HTR-8/SVneo (cell line): ENCODE measurements around the gene KRT16.
"Not testable (repeated sequence)": the region's sequence is repeated elsewhere in the genome, so short reads cannot be mapped to it uniquely, and the experiment has no call there.

Source experiments
- DNase-seq: peaks from one replicate; pipeline ENCODE4 v3.0.0; 2011; ENCODE audit warnings: low spot score, mixed read lengths; ENCODE audit not compliant: insufficient read length
- FAIRE-seq: peaks from 2 replicates; lab custom pipeline; 2011; peaks lifted over from hg19 to GRCh38; lab: Jason Lieb, UNC

KRT16 gene

DNA sequence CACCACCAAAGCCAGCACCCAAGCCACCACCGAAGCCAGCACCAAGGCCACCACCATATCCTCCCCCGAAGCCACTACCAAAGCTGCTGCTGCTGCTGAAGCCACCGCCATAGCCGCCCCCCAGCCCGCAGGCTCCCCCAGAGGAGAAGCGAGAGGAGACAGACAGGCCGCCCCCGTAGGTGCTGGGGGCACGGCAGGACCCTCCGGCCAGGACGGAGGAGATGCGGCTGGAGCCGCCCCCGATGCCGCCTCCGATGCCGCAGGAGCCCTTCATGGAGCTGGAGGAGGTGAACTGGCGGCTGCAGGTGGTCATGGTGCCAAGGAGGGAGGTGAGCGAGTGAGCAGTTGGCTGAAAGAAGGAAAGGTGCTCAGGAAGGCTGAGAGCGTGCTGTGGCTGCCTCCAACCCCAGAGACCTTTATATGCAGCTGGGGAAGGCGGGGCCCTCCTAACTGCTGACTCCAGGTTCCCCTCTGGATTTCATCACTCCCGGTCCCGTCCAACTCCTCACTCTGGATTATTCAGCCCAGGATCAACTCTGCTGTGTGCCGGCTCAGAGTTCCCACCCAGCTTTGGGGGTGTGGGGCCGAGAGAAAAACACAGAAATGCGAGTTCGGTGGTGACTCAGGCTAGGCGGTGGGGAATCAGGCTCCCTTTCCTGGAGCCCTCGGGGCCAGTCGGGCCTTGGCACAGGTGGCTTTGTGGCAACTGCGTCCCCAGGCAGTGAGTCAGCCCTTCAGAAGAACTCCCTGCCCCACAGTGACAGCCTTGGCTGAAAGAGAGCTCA, at the start of gene KRT16:
KRT16 (minus strand) TSS at position 392 of the 785 bp plus-strand sequence; CDS start at position 313, 79 bp downstream.
- DNase-seq = peak; percentile 67
- not testable (repeated sequence) for FAIRE-seq

DNA sequence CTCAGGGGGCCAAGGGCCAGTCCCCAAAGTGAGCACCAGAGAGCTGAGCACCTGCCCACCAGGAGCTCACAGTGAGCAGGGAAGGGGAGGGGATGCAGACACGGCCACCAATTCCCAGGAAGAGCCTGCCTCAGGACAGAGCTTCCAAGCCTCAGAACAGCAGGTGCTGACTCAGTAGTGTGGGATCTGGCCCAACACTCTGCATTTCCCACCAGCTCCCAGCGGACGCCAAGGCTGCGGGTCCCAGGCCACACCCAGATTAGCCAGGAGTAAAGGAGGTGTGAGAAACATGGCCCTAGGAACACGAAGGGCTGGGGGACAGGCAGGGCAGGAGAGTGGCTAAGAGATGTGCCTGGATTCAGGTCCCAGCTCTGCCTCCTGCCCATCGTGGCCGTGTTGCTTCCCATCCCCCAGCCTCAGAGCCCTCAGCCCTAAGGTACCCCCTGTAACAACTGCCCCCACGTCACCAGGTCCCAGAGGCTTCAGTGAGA, 47.7 kb upstream of the KRT16 start:
- FAIRE-seq = peak; percentile 31
- no peak for DNase-seq

- FAIRE-seq (no peak), DNase-seq (no peak)
These were observed 47.1 kb upstream of the KRT16 start for GRCh38 chr17:41659427-41660212.

- DNase-seq = no peak
- FAIRE-seq = no peak
These were observed 46.3 kb upstream of the KRT16 start for GRCh38 chr17:41658846-41659245.

DNA sequence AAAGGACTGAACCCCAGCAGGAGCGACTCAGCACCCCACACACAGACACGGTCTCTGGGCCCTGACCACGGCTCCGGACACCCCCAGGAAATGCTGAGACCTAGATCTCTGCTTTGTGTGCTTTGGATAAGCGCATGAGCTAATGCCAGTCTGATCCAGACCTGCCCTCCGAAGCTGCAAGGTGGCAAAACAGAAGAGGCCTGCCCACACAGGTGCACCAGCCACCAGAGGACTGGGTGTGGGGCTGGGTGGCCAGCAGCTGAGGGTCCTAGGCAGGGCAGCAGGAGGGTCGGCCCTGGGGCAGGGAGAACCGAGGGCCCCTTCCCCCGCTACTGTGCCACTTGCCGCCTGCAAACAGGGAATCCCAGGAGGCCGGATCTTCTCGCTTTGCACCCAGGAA, 45.4 kb upstream of the KRT16 start:
- FAIRE-seq = no peak
- DNase-seq = no peak

DNA sequence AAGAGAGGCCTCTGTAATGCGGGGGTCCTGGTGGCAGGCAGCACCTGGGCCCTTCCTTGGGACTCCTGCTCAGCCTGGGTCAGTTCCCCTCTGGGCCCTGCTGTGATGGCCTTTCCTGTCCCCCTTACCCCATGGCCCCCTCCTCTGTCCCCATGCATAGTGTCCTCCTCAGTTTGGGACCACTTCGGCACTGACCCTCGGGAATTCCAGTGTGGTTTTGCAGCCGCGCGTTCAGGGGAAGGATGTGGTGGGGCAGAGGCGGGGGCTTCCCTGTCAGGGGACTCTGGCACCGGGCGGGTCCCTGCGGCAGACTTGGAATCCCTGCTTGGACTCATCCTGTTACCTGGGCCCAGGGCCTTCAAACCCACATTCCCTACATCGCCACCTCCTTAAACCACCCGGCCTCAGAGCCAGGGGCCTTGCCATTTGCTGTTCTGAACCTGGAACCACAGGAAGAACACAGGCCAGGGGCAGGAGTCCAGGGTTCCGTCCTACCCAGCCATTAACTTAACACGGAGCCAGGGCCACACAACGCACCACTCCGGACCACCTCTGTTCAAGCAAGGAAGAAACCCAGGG, 44.7 kb upstream of the KRT16 start:
- DNase-seq (no peak), FAIRE-seq (no peak)

DNA sequence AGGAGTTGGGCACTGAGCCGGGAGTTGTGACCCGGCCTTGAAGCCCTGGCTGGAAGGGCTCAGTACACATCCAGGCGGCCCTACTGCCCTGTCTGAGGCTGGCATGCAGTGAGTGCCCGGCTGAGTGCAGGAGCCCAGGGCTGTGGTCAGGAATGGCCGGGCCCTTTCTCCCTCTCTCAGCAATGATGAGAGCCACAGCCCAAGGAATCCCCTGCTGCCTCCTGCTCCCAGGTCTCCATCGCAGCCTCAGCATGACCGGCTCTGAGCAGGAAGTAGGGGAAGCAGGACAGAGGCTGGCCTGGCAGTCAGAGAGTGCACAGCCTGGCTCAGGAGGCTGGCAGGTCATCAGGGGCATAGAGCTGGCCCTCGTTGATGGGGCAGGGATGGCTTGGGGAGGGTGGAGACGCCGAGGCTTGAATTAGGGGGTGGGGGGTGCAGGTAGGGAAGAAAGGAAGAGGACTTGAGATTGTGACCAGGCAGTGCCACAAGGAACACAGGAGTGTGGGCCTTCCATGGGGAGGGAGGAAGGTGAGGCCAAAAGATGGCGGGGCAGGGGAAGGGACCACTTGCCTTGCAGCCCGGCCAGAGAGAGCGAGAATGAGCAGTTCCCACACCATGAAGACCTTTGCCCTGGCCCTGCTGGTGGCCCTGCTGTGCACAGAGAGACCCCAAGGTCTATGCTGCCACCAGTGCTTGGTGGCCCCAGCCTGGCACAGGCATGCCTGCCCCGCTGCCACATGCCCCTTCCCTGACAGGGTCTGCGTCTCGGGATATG, 43.9 kb upstream of the KRT16 start:
- DNase-seq (no peak), FAIRE-seq (no peak)

DNA sequence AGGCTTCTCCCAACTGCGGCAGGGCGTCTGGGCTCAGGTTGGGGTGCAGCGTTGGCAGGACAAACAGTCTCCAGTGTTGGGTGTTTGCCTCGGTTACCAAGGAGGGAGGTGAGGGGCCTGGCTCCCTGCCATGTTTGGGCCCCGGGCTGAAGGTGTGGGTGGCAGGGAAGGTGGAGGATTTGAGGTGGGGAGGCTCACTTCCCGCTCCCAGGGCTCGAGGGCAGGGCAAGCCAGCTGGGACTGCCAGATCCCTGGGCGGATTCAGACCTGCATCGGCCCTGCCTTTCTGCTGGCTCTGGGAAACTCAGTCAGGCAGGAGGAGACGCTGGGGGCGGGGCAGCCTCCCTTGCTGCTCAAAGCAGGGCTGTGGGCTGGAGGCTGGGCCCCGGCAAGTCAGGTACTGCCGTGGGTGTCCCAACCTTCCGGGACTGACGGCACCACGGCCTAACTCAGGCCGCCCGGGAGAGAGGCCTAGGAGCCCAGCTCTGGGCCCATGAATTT, 43.1 kb upstream of the KRT16 start:
- DNase-seq = no peak
- FAIRE-seq = no peak

DNA sequence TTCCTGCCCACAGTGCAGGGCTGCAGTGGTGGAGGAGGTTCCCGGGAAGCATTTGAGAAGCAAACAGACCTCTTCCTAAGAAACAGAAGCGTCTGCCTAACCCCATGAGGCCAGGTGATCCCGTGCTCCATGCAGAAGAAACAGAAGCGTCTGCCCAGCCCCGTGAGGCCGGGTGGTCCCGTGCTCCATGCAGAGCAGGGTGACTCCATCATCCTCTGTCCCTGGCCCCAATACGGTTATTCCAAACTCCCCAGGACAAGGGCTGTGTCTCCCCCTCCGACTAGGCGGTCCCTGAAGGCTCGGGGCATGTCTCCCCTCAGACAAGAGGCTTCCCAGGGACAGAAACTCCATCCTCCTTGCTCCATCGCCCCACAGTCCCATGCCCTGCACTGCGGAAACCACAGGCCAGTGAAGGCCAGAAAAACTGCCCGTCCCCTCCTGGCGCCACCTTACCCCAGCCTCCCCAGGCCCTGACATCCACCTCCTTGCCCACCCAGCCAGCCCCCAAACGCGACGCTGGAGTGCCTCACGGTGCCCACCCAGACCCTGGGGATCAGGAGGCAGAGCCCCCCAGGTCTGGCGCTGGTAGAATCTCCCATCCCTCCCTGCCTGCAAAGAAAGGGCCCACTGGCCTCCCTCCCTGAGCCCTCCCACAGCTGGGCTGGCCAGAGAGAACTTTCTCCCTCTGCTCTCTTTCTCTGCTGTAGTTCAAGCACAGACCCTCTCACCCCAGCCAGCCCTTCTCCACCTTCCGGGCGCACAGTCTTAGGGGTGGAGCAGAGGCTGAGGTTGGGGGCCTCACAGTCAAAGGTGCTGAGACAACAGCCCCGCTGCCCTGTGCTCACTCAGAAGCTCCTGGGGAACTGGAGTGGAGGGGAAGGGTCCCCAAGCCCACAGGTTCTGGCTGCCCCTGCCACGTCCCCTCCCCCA, 42.4 kb upstream of the KRT16 start:
- DNase-seq (no peak), FAIRE-seq (no peak)

DNA sequence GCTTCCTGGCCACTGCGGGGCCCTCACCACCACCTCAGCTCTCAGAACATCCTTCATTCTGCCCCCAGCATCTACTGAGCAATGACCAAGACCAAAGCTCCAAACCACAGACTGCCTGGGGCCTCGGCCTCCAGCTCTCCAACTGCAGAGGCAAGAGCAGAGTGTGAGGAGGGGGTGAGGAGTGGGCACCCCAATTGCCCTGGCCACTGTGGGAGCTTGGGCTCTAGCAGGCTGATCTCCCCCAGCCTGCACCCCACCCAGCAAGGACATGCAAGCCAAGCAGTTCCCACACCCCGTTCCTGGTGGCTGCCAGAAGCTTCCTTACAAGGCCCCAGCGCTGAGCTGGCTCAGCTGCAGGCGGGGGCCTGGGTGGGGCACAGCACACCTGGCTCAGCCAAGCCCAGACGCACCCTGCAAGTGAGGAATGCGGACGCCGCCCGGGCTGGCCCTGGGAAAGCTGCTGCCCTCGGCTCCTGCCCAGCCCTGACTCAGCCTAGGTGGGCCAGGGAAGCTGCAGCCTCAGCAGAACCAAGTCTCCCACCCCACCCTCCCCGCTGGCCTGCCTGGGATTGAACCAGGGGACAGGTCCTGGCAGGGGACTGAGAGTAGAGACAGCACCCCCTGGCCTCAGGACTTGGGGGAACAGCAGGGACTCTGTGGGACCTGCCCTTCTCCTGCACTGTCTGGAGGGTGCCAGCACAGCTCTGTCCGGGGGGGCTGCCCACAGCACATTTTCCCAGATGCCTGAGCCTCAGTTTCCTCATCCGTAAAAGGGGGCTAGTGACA, 41.5 kb upstream of the KRT16 start:
- DNase-seq (no peak), FAIRE-seq (no peak)

DNA sequence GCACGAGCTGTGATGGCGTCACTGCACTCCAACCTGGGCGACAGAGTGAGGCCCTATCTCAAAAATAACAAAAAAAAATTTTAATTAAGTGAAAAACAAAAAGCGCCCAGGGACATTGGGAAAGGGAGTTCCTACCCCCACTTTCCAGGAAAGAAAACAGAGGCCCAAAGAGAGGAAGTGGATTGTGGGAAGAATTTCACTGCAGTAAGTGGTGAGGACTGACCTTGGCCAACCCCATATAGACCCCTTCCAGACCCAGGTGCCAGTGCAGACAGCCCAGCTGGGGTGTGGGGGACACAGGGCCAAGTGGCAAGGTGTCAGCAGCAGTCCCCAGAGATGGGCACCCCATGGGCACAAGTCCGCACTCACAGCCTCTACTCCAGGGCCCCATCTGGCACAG, 40.9 kb upstream of the KRT16 start:
- DNase-seq (no peak), FAIRE-seq (no peak)

DNA sequence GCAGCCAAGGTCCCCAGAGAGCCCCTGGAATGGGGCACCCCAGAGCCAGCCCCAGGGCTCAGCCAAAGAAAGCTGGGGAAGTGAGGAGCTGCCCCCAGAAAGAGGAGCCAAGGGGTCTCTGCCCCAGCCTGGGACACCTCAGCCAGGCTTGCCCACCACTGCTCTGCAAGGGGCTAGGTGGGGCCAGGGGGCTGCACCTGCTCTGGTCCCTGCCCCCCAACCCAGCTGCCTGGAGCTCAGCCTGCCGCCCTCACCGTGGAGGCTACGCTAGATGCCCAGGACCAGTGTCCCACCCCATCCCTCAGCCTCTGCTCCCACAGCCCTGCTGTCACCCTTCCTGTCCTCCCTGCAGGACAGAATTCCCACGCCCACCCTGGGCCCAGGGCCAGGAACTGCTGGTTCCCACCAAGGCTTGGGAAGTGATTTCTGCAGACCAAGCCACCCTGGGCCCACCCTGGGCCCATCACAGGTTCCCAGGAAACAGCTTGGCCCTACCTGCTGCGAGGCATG, 39.9 kb upstream of the KRT16 start:
- FAIRE-seq (no peak), DNase-seq (no peak)

DNA sequence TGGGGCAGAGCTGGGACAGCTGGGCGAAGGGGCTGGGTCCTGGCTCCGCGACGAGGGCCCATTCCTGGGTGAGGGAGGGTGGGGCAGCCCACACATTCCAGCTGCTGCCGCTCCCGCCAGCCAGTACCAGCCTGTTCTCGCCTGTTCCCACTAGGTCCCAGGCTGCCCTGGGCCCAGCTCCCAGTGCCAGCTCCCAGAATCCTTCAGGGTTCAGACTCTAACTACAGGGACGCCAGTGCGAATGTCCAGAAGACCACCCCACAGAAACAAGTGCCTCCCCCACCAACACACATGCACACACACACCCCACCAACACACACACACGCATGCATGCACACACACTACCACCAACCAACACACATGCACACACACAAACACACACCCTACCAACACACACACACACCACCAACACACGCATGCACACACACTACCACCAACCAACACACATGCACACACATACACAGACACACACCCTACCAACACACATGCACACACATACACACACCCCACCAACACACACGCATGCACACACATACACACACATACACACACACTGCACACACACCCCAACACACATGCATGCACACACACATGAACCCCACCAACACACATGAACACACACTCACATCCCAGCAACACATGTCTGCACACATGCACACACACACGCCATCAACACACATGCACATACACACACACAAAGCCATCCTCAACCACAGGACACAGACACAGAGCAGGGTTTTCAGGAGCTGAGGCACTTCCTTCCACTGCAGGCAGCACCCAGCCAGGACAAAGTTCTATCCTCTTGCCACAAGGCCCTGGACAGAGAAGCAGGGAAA, 39.3 kb upstream of the KRT16 start:
- DNase-seq (no peak), FAIRE-seq (peak; percentile 100)

DNA sequence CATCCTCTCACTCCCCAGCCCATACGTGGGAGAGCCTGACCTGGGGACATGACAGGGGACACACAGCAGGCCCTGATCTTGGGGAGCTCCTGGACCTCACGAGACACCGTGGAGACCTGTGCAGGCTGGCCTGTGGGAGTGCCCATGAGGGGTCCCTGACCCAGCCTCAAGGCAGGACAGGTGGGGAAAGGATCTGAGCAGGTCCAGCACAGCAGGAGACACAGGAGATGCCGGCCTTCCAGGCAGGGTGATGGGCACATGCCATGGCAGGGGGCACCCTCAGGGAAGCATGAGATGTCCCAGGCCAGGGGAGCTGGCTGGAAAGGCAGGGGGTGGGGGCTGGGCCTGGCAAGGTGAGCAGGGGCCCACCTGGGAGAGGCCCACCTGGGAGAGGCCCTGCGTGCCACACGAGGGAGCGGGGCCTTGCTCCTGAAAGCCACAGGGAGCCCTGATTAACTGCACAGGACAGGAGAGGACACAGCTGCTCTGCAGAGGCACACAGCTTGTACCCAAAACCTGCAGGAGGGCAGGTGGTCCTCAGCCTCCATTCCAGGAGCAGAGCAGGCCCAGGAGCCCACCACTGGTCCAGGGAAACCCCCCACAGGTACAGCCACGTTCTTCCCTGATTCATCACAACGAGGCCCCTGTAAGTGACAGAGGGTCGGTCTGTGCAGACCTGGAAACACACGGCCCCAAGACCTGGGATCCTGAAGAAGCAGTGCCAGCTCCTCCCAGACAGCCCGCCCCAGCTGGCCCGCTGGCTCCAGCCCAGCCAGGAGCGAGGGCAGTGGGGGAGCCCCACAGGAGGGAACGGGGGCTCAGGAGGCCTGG, 38.4 kb upstream of the KRT16 start:
- no peak for DNase-seq
- FAIRE-seq = no peak

GRCh38 chr17:41649923-41650519, 37.5 kb upstream of the KRT16 start:
- no peak for DNase-seq
- FAIRE-seq = peak; percentile 98
